NCI-H128 (cell line): ENCODE measurements around the gene CEP70.
"Not testable (repeated sequence)": the region's sequence is repeated elsewhere in the genome, so short reads cannot be mapped to it uniquely, and the experiment has no call there.

ENCODE experiments used
- DNase-seq: peaks from one replicate; lab custom pipeline; 2025; ENCODE audit not compliant: unreplicated experiment; lab: John Stamatoyannopoulos, UW

The CEP70 gene, protein sequence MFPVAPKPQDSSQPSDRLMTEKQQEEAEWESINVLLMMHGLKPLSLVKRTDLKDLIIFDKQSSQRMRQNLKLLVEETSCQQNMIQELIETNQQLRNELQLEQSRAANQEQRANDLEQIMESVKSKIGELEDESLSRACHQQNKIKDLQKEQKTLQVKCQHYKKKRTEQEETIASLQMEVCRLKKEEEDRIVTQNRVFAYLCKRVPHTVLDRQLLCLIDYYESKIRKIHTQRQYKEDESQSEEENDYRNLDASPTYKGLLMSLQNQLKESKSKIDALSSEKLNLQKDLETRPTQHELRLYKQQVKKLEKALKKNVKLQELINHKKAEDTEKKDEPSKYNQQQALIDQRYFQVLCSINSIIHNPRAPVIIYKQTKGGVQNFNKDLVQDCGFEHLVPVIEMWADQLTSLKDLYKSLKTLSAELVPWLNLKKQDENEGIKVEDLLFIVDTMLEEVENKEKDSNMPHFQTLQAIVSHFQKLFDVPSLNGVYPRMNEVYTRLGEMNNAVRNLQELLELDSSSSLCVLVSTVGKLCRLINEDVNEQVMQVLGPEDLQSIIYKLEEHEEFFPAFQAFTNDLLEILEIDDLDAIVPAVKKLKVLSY

GRCh38 chr3:138594150-138594934, at the start of gene CEP70:
CEP70 (minus strand) TSS chr3:138594260; CDS start chr3:138572927, 21,333 bp downstream.
- DNase-seq, result no peak

GRCh38 chr3:138642927-138643253, 48.8 kb upstream of the CEP70 start:
- DNase-seq, result no peak

DNA sequence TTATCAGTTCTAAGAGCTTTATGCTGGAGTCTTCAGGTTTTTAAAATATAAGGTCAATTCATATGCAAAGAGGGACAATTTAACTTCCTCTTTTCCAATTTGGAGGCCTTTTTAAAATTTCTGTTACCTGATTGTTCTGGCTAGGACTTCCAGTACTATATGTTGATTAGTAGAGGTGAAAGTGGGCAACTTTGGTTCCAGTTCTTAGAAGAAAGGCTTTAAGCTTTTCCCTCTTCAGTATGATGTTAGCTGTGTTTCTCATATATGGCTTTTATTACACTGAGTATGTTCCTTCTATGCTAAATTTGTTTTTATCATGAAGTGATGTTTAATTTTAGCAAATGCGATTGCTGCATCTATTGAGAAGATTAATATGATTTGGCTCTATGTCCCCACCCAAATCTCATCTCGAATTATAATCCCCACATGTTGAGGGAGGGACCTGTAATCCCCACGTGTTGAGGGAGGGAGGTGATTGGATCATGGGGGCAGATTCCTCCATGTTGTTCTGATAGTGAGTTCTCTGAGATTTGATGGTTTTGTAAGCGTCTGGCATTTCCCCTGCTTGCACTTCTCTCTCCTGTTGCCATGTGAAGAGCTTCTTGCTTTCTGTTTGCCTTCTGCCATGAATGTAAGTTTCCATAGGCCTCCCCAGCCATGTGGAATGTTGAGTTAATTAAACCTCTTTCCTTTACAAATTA, 48.3 kb upstream of the CEP70 start:
- no peak for DNase-seq

- no peak for DNase-seq
These were observed 46.5 kb upstream of the CEP70 start for GRCh38 chr3:138640537-138640936.

GRCh38 chr3:138638641-138639040, 44.6 kb upstream of the CEP70 start:
- DNase-seq, result no peak

DNA sequence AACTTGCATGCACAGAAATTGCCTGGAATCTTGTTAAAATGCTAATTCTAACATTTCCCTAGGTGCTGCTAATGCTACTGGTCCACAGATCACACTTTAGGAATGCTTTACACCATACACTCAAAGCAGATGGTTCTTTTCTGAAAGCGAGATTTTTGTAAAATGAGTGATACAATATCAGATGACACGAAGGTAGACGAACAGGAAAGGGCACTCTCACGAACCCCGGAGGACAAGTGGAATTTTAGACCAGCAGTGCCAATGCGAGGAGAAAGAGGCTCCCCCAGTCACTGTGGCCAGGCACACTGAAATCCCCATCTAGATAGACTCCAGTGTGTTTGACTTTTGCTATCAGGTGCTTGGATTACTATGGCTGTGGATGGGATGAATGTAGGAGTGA, 35.5 kb upstream of the CEP70 start:
- DNase-seq, result no peak

DNA sequence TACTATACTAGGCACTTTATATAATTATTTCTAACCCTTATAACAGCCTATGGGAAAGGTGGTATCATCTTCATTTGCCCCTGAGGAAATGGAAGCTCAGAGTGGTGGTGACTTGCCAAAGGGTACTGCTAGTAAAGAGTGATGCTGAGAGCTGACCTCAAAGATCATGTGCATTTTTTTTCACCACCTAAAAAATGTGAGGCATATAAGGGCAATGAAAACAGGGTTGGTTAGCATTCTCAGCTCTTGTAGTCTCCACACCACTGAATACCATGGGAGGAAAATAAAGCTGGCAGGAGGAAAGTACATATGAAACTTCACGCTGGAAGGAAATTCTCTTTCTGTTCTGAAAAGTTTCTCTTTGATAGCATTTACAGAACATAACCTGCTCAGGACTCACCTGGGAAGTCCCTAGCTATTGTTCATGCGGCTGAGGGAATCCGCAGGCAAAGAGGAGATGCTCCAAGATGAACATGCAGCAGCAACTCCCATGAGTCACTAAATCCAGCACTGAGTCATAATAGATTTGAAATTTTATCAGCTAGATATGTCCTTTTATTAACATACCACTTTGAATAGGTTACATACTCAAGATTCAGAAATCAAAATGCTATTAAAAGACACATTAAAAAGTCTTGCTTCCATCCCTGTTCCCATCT, 31.8 kb upstream of the CEP70 start:
- DNase-seq, result no peak

DNA sequence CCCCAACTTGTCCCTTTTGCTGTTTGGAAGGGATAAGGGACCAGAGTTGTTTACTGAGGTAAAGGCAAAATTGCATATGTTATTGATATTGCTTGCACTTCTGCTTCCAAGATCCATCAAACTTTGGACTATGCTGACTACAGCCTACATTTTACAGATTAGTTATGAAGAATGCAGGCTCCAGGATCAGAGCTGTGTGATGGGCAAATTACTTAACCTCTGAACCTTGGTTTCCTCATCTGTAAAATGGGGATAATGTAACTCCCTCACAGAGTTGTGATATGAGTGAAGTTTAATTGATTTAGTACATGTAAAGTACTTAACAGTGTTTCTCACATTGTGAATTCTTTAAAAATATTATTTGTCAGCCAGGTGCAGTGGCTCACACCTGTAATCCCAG, 30.5 kb upstream of the CEP70 start:
- no peak for DNase-seq

DNA sequence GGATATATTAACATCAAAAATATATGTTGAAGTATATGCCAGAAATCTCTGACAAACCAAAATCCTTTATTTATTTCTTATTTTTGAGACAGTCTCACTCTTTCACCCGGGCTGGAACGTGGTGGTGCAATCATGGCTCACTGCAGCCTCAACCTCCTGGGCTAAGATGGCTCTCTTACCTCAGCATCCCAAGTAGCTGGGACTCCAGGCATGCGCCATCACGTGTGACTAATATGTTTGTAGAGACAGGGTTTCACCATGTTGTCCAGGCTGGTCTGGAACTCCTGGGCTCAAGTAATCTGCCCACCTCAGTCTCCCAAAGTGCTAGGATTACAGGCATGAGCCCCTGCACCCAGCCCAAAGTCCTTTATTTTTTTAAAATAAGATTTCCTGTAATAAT, 26.4 kb upstream of the CEP70 start:
- DNase-seq, result no peak

GRCh38 chr3:138615462-138615861, 21.4 kb upstream of the CEP70 start:
- no peak for DNase-seq

DNA sequence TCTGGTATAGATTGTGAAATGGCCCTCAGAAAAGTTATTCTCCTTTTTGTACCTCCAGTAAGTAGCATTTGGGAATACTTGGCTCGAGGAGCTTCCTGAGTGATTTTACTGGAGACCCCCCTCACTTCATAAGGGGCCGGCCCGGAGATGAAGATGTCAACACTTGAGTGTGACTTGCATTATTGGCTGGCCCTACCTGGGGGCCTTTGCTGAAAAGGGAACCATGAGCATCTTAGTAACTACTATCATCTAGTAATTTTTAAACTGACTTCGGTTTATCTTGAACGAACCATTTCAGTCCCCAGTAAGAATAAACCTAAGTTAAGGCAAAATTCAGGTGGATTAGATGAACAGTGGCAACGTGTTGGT, 15.8 kb upstream of the CEP70 start:
- DNase-seq, result no peak

- peak; percentile 57 for DNase-seq
These were observed 14.5 kb upstream of the CEP70 start, which contains the start of gene FAIM for GRCh38 chr3:138608322-138609135. FAIM (plus strand) TSS chr3:138608771; CDS start chr3:138619727, 10,956 bp downstream.

- DNase-seq, result not testable (repeated sequence)
These were observed 10.1 kb upstream of the CEP70 start for GRCh38 chr3:138604106-138604595.

- DNase-seq, result not testable (repeated sequence)
These were observed 7.6 kb upstream of the CEP70 start for GRCh38 chr3:138601661-138602060.

GRCh38 chr3:138600100-138600745, 6.2 kb upstream of the CEP70 start:
- DNase-seq, result no peak

- DNase-seq, result no peak
These were observed 4.5 kb upstream of the CEP70 start for GRCh38 chr3:138598534-138598933.

DNA sequence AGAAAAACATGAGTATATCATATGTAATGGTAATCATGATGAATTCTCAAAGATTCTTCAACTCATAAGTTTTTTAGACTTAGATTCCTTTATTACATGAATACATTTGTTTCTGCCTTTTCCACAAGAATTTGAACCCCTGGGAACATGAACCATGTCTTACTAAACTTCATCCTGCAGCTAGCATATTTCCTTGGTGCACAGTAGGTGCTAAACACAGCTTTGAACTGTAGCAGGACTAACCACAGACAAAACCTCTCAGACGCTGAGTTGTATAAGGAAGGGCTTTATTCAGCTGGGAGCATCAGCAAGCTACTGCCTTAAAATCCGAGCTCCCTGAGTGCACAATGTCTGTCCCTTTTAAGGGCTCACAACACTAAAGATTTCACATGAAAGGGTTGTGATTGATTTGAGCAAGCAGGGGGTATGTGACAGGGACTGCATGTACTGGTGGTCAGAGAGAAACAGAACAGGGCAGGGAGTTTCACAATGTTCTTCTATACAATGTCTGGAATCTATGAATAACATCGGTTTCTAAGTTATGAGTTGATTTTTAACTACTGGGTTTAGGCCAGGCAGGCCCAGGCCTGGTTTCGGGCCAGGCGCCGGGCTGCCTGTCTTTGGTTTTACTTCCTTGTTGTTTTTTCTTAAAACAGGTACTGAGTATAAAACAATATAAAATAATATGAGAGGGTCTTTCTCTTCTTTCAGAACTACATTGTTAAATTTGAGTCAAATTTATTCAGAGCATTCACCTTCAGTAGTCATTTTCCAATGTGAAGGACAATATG, 3.3 kb upstream of the CEP70 start:
- DNase-seq, result not testable (repeated sequence)

- no peak for DNase-seq
These were observed 1.0 kb upstream of the CEP70 start for GRCh38 chr3:138594935-138595610.
